Stimulated activated CD4-positive, alpha-beta T cell treated with anti-CD3 and anti-CD28 coated beads, Interleukin-4, amount 100 ng/mL, for 1 hour (primary cell): Measurements from ENCODE around the gene TFRC.
"Not testable (repeated sequence)": the region's sequence is repeated elsewhere in the genome, so short reads cannot be mapped to it uniquely, and the experiment has no call there.

ENCODE experiments used
- DNase-seq: peaks from one replicate; pipeline ENCODE4 v3.0.0-alpha.2; 2020

TFRC gene

GRCh38 chr3:196081834-196082618 is at the start of gene TFRC:
Gene TFRC (minus strand): TSS chr3:196082090. CDS start chr3:196077099, 4,991 bp downstream.
- DNase-seq: peak; percentile 98

GRCh38 chr3:196128172-196128843 is 46.4 kb upstream of the TFRC start:
- no peak for DNase-seq

GRCh38 chr3:196127308-196128040 is 45.6 kb upstream of the TFRC start:
- no peak for DNase-seq

- no peak for DNase-seq
Measured at GRCh38 chr3:196124608-196125007, 42.7 kb upstream of the TFRC start.

GRCh38 chr3:196122688-196123046 is 40.8 kb upstream of the TFRC start:
- DNase-seq: no peak

- DNase-seq: no peak
Measured at GRCh38 chr3:196122021-196122687, 40.3 kb upstream of the TFRC start.

GRCh38 chr3:196121066-196121465 is 39.2 kb upstream of the TFRC start:
- DNase-seq: no peak

- no peak for DNase-seq
Measured at GRCh38 chr3:196120291-196120951, 38.5 kb upstream of the TFRC start.

- no peak for DNase-seq
Measured at GRCh38 chr3:196117809-196118208, 35.9 kb upstream of the TFRC start.

- no peak for DNase-seq
Measured at GRCh38 chr3:196115678-196116083, 33.8 kb upstream of the TFRC start.

GRCh38 chr3:196111939-196112386 is 30.1 kb upstream of the TFRC start:
- peak; percentile 5 for DNase-seq

- no peak for DNase-seq
Measured at GRCh38 chr3:196108075-196108743, 26.3 kb upstream of the TFRC start.

- not testable (repeated sequence) for DNase-seq
Measured at GRCh38 chr3:196104707-196105106, 22.8 kb upstream of the TFRC start.

- DNase-seq: not testable (repeated sequence)
Measured at GRCh38 chr3:196098365-196098980, 16.6 kb upstream of the TFRC start.

- DNase-seq: no peak
Measured at GRCh38 chr3:196097373-196098154, 15.7 kb upstream of the TFRC start.

- no peak for DNase-seq
Measured at GRCh38 chr3:196096382-196096953, 14.6 kb upstream of the TFRC start.

GRCh38 chr3:196093317-196094111 is 11.6 kb upstream of the TFRC start:
- DNase-seq: no peak

- DNase-seq: no peak
Measured at GRCh38 chr3:196087906-196088305, 6.0 kb upstream of the TFRC start.

GRCh38 chr3:196082619-196082971 is 705 bp upstream of the TFRC start:
- no peak for DNase-seq
